Measurements from ENCODE around the gene GFM1. TPM values are rescaled to one million over a fixed set of nuclear protein-coding genes. Genes with fewer than 3 reads are reported as not detected.

GFM1 gene
- total RNA-seq, 1 experiment from 2014 or later, result 44.5 TPM

GRCh38 chr3:158644345-158644908 is at the start of gene GFM1 (continued):
- TF ChIP-seq AFF4 (CRISPR knock-in tag; IDR thresholded peaks at IDR 0.05; ENCODE audit: borderline replicate concordance) (peak; percentile 85; the same call in 1 of the 2 replicates), RORB (CRISPR knock-in tag; IDR thresholded peaks at IDR 0.05) (no peak), ZNF317 (CRISPR knock-in tag; IDR thresholded peaks at IDR 0.05; ENCODE audit: borderline replicate concordance, low read depth) (0 out of 2 replicates have a peak, but pooled peaks have one; percentile 30), FOXP4 (CRISPR knock-in tag; IDR thresholded peaks at IDR 0.05) (peak; percentile 61), CTCF (IDR thresholded peaks at IDR 0.05) (peak; percentile 47; the same call in 1 of the 2 replicates), ATF1 (CRISPR knock-in tag; IDR thresholded peaks at IDR 0.05) (no peak), CBFB (CRISPR knock-in tag; IDR thresholded peaks at IDR 0.05; ENCODE audit: low read depth) (no peak), HMGXB4 (CRISPR knock-in tag; IDR thresholded peaks at IDR 0.05) (0 out of 2 replicates have a peak, but pooled peaks have one; percentile 62), GRHL2 (CRISPR knock-in tag; IDR thresholded peaks at IDR 0.05; ENCODE audit: insufficient replicate concordance, severe bottlenecking) (no peak), ESRRA (CRISPR knock-in tag; IDR thresholded peaks at IDR 0.05; ENCODE audit: borderline replicate concordance) (0 out of 2 replicates have a peak, but pooled peaks have one; percentile 20), TP53 (CRISPR knock-in tag; IDR thresholded peaks at IDR 0.05) (0 out of 2 replicates have a peak, but pooled peaks have one; percentile 46), ETV6 (CRISPR knock-in tag; IDR thresholded peaks at IDR 0.05) (peak; percentile 89), NFE2L1 (CRISPR knock-in tag; IDR thresholded peaks at IDR 0.05) (peak; percentile 54; the same call in 1 of the 2 replicates), CREM (CRISPR knock-in tag; IDR thresholded peaks at IDR 0.05) (0 out of 2 replicates have a peak, but pooled peaks have one; percentile 67), IRF1 (CRISPR knock-in tag; IDR thresholded peaks at IDR 0.05) (no peak), GABPB1 (CRISPR knock-in tag; IDR thresholded peaks at IDR 0.05) (peak; percentile 93), ZNF138 (CRISPR knock-in tag; conservative IDR thresholded peaks at IDR 0.05) (no peak; the same call in 1 of the 2 replicates), E2F4 (CRISPR knock-in tag; IDR thresholded peaks at IDR 0.05; ENCODE audit: borderline replicate concordance, low read depth) (no peak)
